ENCODE data around the gene UGT3A1.

GRCh38 chr5:35922468-35922867 lies 68.7 kb downstream of the UGT3A1 start:
- TF ChIP-seq EZH2 (IDR thresholded peaks at IDR 0.05; ENCODE audit: borderline replicate concordance) (no peak), CTCF (IDR thresholded peaks at IDR 0.05; ENCODE audit: poor library complexity) (no peak)

Data from hepatocyte (in vitro differentiated cells).